ENCODE measurements around the gene AFTPH.

DNA sequence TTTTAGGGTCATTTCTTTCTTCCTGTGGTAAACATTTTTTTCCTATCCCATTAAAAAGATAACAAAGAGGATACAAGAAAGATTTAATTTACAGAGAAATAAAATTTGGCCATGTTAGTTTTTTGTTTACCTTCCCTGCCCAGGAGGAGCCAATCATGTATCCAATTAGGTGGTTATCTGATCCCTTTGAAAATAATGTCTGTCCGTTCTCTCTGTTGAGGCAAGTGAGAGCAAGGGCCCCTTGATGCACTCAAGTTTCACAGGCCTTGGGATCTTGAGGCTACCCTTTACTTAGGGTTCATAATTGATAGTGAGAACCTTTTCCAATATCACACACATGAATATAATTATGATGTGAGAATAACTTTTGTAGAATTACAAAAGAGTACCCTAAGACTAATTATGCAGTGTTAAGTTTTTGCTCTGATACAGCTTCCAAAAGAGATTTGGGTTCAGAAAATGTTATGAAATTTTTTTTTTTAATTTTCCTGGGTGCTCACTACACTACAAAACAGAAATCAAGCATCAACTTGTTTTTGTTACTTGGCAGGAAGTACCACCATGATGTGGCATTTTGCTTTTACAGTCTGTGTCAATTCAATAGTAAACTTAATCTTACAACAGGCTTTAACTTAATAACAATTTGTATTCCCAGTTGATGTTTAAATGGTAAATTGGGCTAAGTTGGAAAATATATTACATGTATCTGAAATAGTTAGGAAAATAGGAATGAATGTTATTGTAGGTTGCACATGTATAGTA lies 42.0 kb downstream of the AFTPH start:
- TF ChIP-seq, protein P1, sequence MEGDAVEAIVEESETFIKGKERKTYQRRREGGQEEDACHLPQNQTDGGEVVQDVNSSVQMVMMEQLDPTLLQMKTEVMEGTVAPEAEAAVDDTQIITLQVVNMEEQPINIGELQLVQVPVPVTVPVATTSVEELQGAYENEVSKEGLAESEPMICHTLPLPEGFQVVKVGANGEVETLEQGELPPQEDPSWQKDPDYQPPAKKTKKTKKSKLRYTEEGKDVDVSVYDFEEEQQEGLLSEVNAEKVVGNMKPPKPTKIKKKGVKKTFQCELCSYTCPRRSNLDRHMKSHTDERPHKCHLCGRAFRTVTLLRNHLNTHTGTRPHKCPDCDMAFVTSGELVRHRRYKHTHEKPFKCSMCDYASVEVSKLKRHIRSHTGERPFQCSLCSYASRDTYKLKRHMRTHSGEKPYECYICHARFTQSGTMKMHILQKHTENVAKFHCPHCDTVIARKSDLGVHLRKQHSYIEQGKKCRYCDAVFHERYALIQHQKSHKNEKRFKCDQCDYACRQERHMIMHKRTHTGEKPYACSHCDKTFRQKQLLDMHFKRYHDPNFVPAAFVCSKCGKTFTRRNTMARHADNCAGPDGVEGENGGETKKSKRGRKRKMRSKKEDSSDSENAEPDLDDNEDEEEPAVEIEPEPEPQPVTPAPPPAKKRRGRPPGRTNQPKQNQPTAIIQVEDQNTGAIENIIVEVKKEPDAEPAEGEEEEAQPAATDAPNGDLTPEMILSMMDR (IDR thresholded peaks at IDR 0.05): no peak
- TF ChIP-seq POLR2A (IDR thresholded peaks at IDR 0.05) (no peak), POLR2AphosphoS5 (IDR thresholded peaks at IDR 0.05) (no peak)
